K562 (cell line): ENCODE measurements around the gene DESI1. TPM values are rescaled to one million over a fixed set of nuclear protein-coding genes. Genes with fewer than 3 reads are reported as not detected.

Experiments
- BRCA1 ChIP-seq, 2 experiments: fragments of 450-650 bp in 1 of 2; sonication (generic) in 1 of 2; formaldehyde crosslinking in 1 of 2; IDR thresholded peaks; 2 replicates each; pipeline versions ENCODE4 v1.5.0 to v1.6.1; 2017 to 2020; ENCODE audit warnings: mild to moderate bottlenecking in 1 of 2, missing genetic modification reagents in 1 of 2
- MNT ChIP-seq, 2 experiments: fragments of 450-650 bp; conservative IDR thresholded peaks; 2 replicates each; pipeline ENCODE4 v1.6.1; 2017; ENCODE audit warnings: mild to moderate bottlenecking in 2 of 2, moderate library complexity in 2 of 2
- NFIX ChIP-seq: fragments of 250-450 bp; sonication (Bioruptor Pico); IDR thresholded peaks from 2 replicates; pipeline ENCODE4 v1.4.0; 2020; ENCODE audit warnings: low read depth, mild to moderate bottlenecking, moderate library complexity
- NR0B1 ChIP-seq: fragments of 450-650 bp; IDR thresholded peaks from one replicate; pipeline ENCODE4 v1.6.1; 2018; ENCODE audit warnings: mild to moderate bottlenecking, moderate library complexity; ENCODE audit not compliant: partially characterized antibody
- TFAM ChIP-seq: fragments of 250-450 bp; sonication (Bioruptor Pico); conservative IDR thresholded peaks from 2 replicates; pipeline ENCODE4 v1.5.0; 2021; ENCODE audit warnings: mild to moderate bottlenecking, moderate library complexity
- XRCC5 ChIP-seq: fragments of 200-400 bp; formaldehyde crosslinking; IDR thresholded peaks from 2 replicates; pipeline ENCODE4 v1.6.1; 2017; ENCODE audit warnings: low read depth, mild to moderate bottlenecking, low read length
- ZNF282 ChIP-seq: sonication (generic); formaldehyde crosslinking; IDR thresholded peaks from 2 replicates; pipeline ENCODE4 v1.8.1; 2023; ENCODE audit warnings: missing genetic modification reagents
- ZNF395 ChIP-seq: fragments of 200-800 bp; sonication (Bioruptor generic); IDR thresholded peaks from 2 replicates; pipeline ENCODE4 v1.6.1; 2017; ENCODE audit warnings: missing genetic modification characterization, missing compliant biosample characterization
- ZNF407 ChIP-seq: fragments of 450-650 bp; IDR thresholded peaks from 2 replicates; pipeline ENCODE4 v1.6.1; 2016; ENCODE audit warnings: low read depth
- polyA plus RNA-seq, 8 experiments: library from polyadenylated mRNA; depleted of rRNA in 4 of 8; stranded (reverse) in 5 of 8; unstranded in 3 of 8; fragments of >200 nt; fragmentation: Nextera tagmentation in 2 of 8; fragmentation: Illumina TruSeq in 1 of 8; extraction: Ambion mirVana in 2 of 8; extraction: Trizol in 1 of 8; gene quantifications; 2 replicates each; pipeline versions ENCODE4 v1.2.1 to v1.2.3, GENCODE V29; 2011 to 2014; ENCODE audit warnings: inconsistent platforms in 1 of 8, missing spikeins in 1 of 8
- total RNA-seq, 7 experiments: library from RNA; depleted of rRNA in 6 of 7; stranded (reverse); fragments of >200 nt in 6 of 7; fragmentation: Illumina TruSeq in 2 of 7; extraction: Trizol in 2 of 7; gene quantifications; 2 replicates each; pipeline versions ENCODE4 v1.2.1 to v1.2.3, GENCODE V29; 2011 to 2021; ENCODE audit warnings: low replicate concordance in 1 of 7

Gene DESI1
- total and polyA plus RNA-seq, 9 of the 15 experiments (the other 6 are each of a cell fraction or from before 2014, with no cell fraction given): 7.2 to 45.9 (median 29.8) TPM

GRCh38 chr22:41579297-41579996 lies 41.4 kb downstream of the DESI1 start (continued):
- TF ChIP-seq ZNF407 (no peak), TFAM (no peak), NFIX (no peak), ZNF395 (CRISPR knock-in tag) (no peak), XRCC5 (no peak), BRCA1 (IDR thresholded peaks at IDR 0.05) (no peak), BRCA1 (CRISPR knock-in tag; IDR thresholded peaks at IDR 0.05) (no peak), ZNF282 (CRISPR knock-in tag) (no peak), NR0B1 (no peak), MNT (conservative IDR thresholded peaks at IDR 0.05) (no peak)
